Vagina (tissue), 2 donors: ENCODE measurements around the gene CTBP1.
"Not testable (repeated sequence)": the region's sequence is repeated elsewhere in the genome, so short reads cannot be mapped to it uniquely, and the experiment has no call there.

ENCODE experiments used
- POLR2A ChIP-seq, 2 donors: fragments of 450-650 bp; IDR thresholded peaks; one replicate each; pipeline ENCODE4 v1.6.1; 2017; ENCODE audit warnings: antibody characterized with exemption in 2 of 2, mild to moderate bottlenecking in 2 of 2, moderate library complexity in 2 of 2
- TF ChIP-seq, protein P1 (sequence below), 3 experiments: fragments of 450-650 bp in 2 of 3; fragments of 200-600 bp in 1 of 3; sonication (generic) in 1 of 3; IDR thresholded peaks; one replicate each; pipeline ENCODE4 v1.5.1; 2017 to 2019; ENCODE audit warnings: antibody characterized with exemption in 3 of 3, mild to moderate bottlenecking in 2 of 3, moderate library complexity in 2 of 3

DNA sequence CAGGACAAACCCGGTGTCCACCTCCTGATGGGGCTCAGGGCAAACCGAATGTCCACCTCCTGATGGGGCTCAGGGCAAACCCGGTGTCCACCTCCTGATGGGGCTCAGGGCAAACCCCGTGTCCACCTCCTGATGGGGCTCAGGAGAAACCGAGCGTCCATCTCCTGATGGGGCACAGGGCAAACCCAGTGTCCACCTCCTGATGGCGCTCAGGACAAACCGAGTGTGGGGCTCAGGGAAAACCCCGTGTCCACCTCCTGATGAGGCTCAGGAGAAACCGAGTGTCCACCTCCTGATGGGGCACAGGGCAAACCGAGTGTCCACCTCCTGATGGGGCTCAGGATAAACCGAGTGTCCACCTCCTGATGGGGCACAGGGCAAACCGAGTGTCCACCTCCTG is 12.1 kb downstream of the CTBP1 start:
- TF ChIP-seq POLR2A (IDR thresholded peaks at IDR 0.05) = not testable (repeated sequence)
- TF ChIP-seq, protein P1, sequence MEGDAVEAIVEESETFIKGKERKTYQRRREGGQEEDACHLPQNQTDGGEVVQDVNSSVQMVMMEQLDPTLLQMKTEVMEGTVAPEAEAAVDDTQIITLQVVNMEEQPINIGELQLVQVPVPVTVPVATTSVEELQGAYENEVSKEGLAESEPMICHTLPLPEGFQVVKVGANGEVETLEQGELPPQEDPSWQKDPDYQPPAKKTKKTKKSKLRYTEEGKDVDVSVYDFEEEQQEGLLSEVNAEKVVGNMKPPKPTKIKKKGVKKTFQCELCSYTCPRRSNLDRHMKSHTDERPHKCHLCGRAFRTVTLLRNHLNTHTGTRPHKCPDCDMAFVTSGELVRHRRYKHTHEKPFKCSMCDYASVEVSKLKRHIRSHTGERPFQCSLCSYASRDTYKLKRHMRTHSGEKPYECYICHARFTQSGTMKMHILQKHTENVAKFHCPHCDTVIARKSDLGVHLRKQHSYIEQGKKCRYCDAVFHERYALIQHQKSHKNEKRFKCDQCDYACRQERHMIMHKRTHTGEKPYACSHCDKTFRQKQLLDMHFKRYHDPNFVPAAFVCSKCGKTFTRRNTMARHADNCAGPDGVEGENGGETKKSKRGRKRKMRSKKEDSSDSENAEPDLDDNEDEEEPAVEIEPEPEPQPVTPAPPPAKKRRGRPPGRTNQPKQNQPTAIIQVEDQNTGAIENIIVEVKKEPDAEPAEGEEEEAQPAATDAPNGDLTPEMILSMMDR (IDR thresholded peaks at IDR 0.05) = not testable (repeated sequence)
